Lower leg skin (tissue), 4 donors: ENCODE data around the gene BBS9. TPM values are rescaled to one million over a fixed set of nuclear protein-coding genes. Genes with fewer than 3 reads are reported as not detected.
A peak's percentile ranks its signal among the peaks of the same experiment; 100 is the strongest.

Experiments
- DNase-seq, 2 donors: peaks; one replicate each; pipeline ENCODE4 v3.0.0-alpha.2; 2019; ENCODE audit warnings: low spot score in 2 of 2
- H3K4me3 ChIP-seq: fragments of 200-600 bp; sonication (generic); 2 replicates; pipeline ENCODE4 v1.5.1; 2017; ENCODE audit warnings: mild to moderate bottlenecking, low read depth; ENCODE audit not compliant: poor library complexity, severe bottlenecking
- POLR2A ChIP-seq, 2 donors: fragments of 450-650 bp; IDR thresholded peaks; one replicate each; pipeline ENCODE4 v1.6.1; 2016 to 2017; ENCODE audit warnings: antibody characterized with exemption in 2 of 2, mild to moderate bottlenecking in 1 of 2, moderate library complexity in 1 of 2
- WGBS, 2 donors: methylation state at CpG; one replicate each; pipeline ENCODE4 v1.1.5; 2018; 5-methylcytosine and 5-hydroxymethylcytosine counted together
- intact Hi-C: fragments of 100-400 bp; cut with DNase I; formaldehyde crosslinking; loops from one replicate; pipeline ENCODE4 v1.15.0; 2023; ENCODE audit warnings: low total_unique reads
- total RNA-seq, 4 donors: library from RNA; depleted of rRNA; stranded (reverse); fragments of >200 nt; gene quantifications; one replicate each; pipeline ENCODE4 v1.1.0, GENCODE V29; 2016
- TF ChIP-seq, protein P1 (sequence below), 3 donors: fragments of 450-650 bp; IDR thresholded peaks; one replicate each; pipeline ENCODE4 v1.5.1; 2016; ENCODE audit warnings: antibody characterized with exemption in 3 of 3, mild to moderate bottlenecking in 3 of 3, moderate library complexity in 2 of 3

BBS9 gene
- total RNA-seq, 4 donors from 2014 or later: 10.1 to 25.1 (median 11.2) TPM

DNA sequence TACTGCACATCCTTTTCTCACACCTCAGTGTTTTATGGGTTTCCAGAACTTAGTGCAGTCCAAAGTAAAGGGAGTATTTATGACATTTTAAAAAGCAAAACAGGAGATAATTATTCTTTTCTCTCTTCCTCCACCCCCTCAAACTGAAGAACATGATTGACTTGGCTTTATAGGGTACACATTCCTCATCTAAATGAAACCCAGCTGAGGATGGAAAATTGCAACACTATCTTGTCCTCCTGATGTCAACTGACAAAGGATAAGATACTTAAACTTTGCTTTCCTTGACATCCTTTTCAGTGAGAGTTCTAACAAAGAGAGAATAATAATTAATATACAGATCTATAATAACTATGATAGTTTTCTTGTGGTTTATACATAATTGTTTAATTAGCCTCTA, 299.1 kb downstream of the BBS9 start:
- intact Hi-C loops: no loop called here

DNA sequence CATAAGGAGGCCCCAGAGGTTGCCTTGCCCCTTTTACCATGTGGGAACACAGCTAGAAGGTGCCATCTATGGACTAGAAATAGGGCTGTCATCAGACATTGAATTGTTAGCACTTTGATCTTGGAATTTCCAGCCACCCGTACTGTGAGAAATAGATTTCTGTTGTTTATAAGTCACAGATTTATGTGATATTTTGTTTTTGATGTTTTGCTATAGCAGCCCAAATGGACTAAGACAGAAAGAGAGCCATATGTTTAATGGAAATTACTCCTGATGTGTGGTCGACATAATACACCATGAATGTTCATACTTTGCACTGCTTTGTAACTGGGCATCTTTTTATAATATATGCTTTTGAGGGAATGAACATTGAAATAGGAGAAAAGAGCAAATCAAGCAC, 302.2 kb downstream of the BBS9 start:
- no peak for DNase-seq
- intact Hi-C loops: no loop called here
- WGBS, 2 donors: 90 to 93% methylated on average over 2 of the region's 2 CpGs
- TF ChIP-seq, protein P1, sequence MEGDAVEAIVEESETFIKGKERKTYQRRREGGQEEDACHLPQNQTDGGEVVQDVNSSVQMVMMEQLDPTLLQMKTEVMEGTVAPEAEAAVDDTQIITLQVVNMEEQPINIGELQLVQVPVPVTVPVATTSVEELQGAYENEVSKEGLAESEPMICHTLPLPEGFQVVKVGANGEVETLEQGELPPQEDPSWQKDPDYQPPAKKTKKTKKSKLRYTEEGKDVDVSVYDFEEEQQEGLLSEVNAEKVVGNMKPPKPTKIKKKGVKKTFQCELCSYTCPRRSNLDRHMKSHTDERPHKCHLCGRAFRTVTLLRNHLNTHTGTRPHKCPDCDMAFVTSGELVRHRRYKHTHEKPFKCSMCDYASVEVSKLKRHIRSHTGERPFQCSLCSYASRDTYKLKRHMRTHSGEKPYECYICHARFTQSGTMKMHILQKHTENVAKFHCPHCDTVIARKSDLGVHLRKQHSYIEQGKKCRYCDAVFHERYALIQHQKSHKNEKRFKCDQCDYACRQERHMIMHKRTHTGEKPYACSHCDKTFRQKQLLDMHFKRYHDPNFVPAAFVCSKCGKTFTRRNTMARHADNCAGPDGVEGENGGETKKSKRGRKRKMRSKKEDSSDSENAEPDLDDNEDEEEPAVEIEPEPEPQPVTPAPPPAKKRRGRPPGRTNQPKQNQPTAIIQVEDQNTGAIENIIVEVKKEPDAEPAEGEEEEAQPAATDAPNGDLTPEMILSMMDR (IDR thresholded peaks at IDR 0.05): no peak
- no peak for TF ChIP-seq POLR2A (IDR thresholded peaks at IDR 0.05)
- no peak overlapping the region for H3K4me3 ChIP-seq

More for the DNA sequence above, 299.1 kb downstream of the BBS9 start:
- no peak overlapping the region for H3K4me3 ChIP-seq
- no peak for DNase-seq
- TF ChIP-seq POLR2A (IDR thresholded peaks at IDR 0.05): no peak
- TF ChIP-seq, protein P1 (IDR thresholded peaks at IDR 0.05): no peak

DNA sequence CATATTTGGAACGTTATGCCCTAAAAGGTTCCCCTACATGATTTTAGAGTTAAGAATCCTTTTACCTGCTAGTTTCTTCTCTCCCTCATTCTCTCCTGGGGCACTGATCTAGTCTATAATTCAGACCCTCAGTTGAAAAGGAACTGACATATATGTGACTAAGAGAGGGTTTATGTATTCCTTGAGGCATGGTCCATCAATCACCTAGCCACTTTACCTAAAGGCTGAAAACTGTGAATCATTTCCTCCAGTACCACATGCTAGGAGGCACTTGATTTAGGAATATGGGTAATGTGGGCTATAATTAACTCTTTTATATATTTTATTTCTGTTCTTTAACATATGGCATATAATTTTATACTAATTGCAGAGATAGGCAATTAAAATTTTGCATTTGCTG, 303.5 kb downstream of the BBS9 start:
- 88 to 94% methylated on average over 1 of the region's 1 CpG for WGBS, 2 donors
- intact Hi-C loops: no loop called here
- H3K4me3 ChIP-seq: no peak overlapping the region
- DNase-seq: no peak
- TF ChIP-seq, protein P1 (IDR thresholded peaks at IDR 0.05): no peak
- no peak for TF ChIP-seq POLR2A (IDR thresholded peaks at IDR 0.05)

DNA sequence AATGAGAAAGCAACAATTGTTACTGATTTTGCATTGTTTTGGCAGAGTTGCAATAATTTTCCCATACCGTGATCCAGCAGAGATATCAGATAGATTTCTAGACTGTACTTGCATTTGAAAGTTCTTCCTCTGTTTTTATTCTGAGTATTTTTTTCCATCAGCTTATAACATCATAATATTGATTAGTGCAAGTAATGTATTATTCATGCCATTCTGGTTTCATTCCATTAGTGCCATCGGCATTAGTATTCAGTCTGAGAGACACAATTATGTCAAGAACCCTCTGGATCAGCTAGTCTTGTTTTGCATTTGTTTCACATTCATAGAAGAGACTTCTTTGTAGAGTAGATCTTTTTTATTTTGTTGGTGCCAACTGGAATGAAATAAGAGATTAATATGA, 304.0 kb downstream of the BBS9 start:
- DNase-seq: no peak
- intact Hi-C loops: no loop called here
- no peak overlapping the region for H3K4me3 ChIP-seq
- WGBS, 2 donors: 56 to 60% methylated on average over 2 of the region's 2 CpGs
- TF ChIP-seq, protein P1 (IDR thresholded peaks at IDR 0.05): no peak
- no peak for TF ChIP-seq POLR2A (IDR thresholded peaks at IDR 0.05)

DNA sequence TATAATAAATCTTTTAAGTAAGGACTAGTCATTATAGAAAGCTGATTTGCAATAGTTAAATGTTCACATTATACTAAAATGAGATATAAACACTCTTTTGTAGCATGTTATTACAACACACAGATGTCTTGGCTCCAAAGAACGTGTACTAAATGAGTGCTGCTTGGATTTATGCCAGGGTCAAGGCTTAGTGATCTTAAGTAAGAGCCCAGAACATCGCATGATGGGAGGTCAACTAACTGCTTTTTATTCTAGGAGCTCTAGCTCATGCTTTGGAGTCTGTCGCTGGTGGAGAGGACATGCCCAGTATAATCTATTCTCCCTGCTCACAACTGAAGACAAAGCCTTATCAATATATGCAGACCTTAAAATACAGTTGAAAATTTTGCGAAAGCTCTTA, 315.1 kb downstream of the BBS9 start:
- no peak overlapping the region for H3K4me3 ChIP-seq
- 45 to 50% methylated on average over 4 of the region's 4 CpGs for WGBS, 2 donors
- TF ChIP-seq, protein P1 (IDR thresholded peaks at IDR 0.05): no peak
- TF ChIP-seq POLR2A (IDR thresholded peaks at IDR 0.05): no peak
- intact Hi-C loops: no loop called here
- peak in 1 of 2 donors; percentile 35 for DNase-seq

DNA sequence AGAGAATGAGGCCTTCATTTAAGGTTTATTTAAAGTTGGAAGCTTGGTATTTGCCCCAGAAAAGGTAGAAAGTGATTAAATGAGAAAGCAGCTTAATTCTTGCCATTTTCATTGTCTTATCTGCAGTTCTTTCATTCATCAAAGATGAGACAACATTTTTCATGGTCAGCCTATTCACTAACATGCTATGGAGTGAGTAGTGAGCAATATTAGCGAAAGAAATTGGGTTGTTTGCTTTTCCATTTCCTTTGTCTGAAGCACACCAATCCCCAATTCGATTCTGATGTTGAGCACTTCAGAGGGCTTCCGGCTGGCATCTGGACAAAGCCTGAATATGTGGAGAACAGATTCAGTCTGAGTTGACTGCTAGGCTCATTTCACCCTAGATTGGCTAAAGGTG, 317.2 kb downstream of the BBS9 start:
- H3K4me3 ChIP-seq: no peak overlapping the region
- DNase-seq: no peak
- TF ChIP-seq POLR2A (IDR thresholded peaks at IDR 0.05): no peak
- TF ChIP-seq, protein P1 (IDR thresholded peaks at IDR 0.05): no peak
- intact Hi-C loops: no loop called here
- WGBS, 2 donors: 84 to 86% methylated on average over 3 of the region's 3 CpGs
